ENCODE data around the gene RGPD5.
"Not testable (repeated sequence)": the region's sequence is repeated elsewhere in the genome, so short reads cannot be mapped to it uniquely, and the experiment has no call there.

RGPD5 gene
- 0 to 1.2 reads per million in 2 donors for total RNA-seq

GRCh38 chr2:109794074-109794737, at the start of gene RGPD5:
TSS of gene RGPD5 (plus strand) at chr2:109794305. CDS start at chr2:109794466, 161 bp downstream.
- DNase-seq = peak in 1 of 5 experiments; percentile 3

DNA sequence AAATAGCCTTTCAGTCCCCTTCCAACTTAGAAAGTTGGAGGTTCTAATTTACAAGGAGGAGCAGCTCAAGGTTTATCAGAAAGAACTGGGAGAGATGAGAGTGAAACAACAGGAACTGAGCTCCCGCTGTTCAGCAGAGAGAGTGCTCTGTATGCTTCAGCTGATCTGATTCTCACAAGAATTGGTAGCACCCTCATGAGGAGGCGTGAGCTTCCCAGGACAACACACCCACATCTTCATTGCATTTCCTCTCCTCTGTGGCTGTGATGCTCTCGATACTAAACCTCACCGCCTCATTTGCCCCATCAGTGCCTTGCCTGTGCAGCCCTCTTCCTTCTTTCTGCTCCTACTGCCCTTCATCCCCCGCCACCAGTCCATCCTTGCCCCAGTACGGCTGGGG, 42.5 kb upstream of the RGPD5 start:
- DNase-seq = not testable (repeated sequence)

- DNase-seq = not testable (repeated sequence)
Observed at GRCh38 chr2:109757163-109757824, 36.8 kb upstream of the RGPD5 start.

- DNase-seq = not testable (repeated sequence)
Observed at GRCh38 chr2:109760265-109761042, 33.7 kb upstream of the RGPD5 start.

GRCh38 chr2:109761043-109761454, 33.1 kb upstream of the RGPD5 start:
- DNase-seq = not testable (repeated sequence)

DNA sequence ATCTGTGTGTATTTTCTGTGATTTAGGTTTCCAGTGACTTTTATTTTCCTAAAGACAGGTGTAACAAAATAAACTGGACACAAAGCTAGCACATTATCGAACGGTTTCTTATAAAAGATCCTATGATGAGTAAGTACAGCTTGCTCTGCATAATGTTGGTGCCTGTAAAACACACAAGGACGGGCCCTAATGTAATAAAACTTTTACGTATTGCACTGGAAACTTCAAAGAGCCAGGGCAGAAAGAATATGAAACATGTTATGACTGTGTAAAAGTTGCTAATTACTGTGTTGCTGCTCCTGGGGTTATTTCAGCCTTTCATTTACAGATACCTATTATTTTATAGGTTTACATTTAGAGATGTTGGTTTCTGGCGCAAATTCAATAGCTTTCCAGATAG, 32.1 kb upstream of the RGPD5 start:
- not testable (repeated sequence) for DNase-seq

GRCh38 chr2:109766074-109766473, 28.0 kb upstream of the RGPD5 start:
- DNase-seq = not testable (repeated sequence)

DNA sequence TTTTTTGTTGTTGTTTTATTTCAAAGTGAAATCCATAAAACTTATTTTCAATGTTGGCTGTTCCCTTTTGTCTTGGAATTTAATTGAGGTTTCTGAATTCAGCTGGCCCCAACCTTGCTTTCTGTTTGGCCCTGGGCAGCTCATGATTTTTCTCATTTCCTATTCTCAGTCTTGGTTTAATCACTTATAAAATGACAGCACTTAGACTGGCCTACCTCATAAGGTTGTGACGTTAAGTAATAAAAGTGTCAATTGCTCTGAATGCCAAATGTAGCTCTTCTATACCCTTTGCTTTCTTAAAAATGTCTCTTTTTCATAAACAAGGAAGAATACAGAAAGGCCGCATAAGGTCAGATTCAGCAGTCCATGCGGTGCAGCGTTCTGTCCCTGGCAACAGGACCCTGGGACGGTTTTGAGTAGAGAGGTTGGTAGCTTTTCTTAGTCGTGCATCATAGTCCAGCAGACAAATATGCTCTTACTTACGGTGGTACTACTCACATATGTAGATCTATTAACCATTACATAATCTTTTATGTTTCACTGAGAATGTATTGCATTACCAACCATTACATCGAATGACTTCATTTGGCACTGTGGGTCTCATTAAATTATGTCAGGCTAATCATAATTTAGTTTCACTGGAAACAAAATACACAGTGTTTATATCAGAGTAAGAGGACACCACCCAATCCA, 27.1 kb upstream of the RGPD5 start:
- DNase-seq = not testable (repeated sequence)

- DNase-seq = not testable (repeated sequence)
Observed at GRCh38 chr2:109768934-109769333, 25.2 kb upstream of the RGPD5 start.

- DNase-seq = not testable (repeated sequence)
Observed at GRCh38 chr2:109779118-109779517, 15.0 kb upstream of the RGPD5 start.

DNA sequence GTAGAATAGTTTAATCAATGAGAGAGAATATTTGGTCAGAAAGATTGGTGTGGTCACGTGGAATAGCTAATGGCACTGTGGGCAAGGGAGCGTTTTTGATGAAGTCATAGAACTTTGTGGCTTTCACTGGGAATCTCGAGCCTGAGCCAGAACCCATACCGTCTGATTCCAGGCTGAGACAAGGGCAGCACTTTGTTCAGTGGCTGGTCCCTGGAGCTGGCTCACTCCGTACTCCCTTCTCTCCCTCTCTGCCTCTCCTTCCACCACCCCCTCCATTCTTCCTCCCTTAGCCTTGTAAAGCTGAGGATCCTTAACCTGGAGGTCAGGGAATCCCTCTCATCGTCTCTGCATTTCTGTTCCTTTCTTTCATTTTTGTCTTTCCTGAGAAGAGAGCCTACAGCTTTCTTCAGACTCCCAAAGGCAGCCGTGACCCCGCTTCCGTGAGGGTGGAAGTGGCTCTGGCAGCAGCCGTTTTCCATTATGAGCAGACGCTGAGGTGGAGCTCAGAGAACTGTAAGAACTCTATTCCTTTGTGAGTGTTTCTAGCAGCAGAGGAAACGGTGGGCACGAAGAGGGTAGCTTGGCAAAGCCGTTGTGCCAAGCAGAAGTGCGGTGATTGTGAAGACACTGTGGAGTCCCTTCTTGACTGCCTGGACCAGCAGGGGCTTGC, 12.8 kb upstream of the RGPD5 start:
- not testable (repeated sequence) for DNase-seq

- not testable (repeated sequence) for DNase-seq
Observed at GRCh38 chr2:109782446-109782993, 11.6 kb upstream of the RGPD5 start.

- not testable (repeated sequence) for DNase-seq
Observed at GRCh38 chr2:109791530-109792279, 2.4 kb upstream of the RGPD5 start.

DNA sequence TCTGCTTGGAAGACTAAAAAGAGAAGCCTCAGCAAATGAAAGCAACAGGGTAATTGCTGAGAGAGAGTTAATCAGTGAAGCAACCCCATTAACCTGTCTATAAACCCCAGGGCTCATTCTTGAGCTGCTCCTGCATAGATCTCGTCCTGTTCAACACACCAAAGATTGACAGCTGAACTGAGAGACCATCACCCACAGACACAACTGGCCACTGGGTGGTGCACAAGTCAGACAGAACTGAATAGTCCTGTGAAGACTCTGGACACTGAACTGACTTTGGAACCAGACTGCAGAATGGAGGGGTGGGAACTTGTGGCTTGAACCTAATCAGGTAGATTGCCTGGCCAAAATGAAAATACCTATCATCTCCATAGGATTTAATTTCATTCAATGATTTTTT, 1.4 kb upstream of the RGPD5 start:
- DNase-seq = not testable (repeated sequence)

DNA sequence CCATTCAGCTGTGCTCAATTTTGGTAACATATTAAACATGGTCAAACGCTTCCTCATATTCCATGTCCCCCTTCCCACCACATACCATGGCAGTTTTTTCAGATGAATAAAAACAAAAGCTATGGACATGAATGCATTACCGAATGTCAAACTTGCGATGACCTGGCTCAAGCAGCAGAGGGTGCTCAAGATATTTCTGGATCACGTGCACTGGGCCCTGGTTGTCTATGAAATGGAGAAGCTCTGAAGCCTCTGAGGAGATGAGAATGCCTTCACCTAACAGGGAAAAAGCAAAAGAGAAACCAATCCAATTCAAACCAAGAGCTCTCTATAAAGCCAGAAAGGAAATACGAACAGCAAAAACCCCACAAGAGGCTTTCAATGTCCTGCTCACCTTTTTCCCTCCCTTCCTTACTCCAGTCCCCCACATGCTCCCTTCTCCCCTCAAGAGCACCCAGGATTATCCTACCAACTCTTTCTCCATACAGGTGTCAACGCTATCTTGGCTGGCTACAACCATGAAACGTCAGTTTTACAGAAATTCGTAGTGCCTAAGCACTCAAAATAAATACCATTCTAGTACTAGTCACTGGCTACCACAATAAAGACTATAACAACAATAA, 77.1 kb downstream of the RGPD5 start:
- DNase-seq = not testable (repeated sequence)

DNA sequence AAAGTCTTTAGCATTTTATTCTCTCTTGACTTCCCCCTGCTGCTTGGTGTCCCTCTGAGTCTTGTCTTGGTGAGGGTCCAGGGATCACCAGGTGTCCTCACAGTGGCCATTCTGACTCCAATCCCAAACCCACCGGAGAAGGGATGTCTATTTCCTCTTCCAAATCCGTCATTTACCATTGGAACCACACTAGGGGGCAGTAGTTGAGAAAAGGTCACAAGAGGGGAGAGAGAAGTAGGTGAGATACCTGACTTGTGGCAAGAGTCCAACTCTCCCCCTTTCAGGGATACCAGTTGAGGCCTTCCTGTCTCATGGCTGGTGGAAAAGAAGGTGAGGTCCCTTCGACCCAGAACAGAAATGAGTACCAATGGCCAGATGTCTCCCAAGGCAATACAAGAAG, 82.5 kb downstream of the RGPD5 start:
- DNase-seq = not testable (repeated sequence)

GRCh38 chr2:109882112-109882511, 88.0 kb downstream of the RGPD5 start:
- not testable (repeated sequence) for DNase-seq

- not testable (repeated sequence) for DNase-seq
Observed at GRCh38 chr2:109888414-109888813, 94.3 kb downstream of the RGPD5 start.

- DNase-seq = not testable (repeated sequence)
Observed at GRCh38 chr2:109889909-109890308, 95.8 kb downstream of the RGPD5 start.

DNA sequence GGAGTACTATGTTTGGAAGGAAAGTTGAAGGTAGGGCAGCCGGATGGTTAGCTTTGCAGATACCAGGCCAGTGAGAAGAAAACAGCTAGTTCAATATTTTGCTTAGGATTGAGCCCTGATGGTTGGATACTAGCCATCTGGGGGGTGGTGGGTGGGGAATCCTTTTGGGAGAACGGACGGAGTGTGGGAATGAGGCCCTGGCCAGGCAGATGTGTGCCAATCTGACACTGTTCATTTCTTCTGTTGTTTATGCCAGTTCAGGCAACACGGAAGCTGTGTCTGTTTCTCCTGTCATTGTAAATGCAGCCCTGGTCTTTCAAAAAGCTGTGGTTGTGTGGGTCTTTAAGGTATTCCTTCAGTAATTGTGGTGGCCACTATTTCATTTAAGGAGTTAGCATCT, 96.9 kb downstream of the RGPD5 start:
- not testable (repeated sequence) for DNase-seq
